Right atrium auricular region (tissue), 2 donors: ENCODE results near the gene ADARB2. TPM values are rescaled to one million over a fixed set of nuclear protein-coding genes. Genes with fewer than 3 reads are reported as not detected.

ENCODE experiments used
- DNase-seq: peaks from one replicate; pipeline ENCODE4 v3.0.0-alpha.2; 2019; ENCODE audit warnings: low spot score
- H3K27ac ChIP-seq, 2 donors: fragments of 200-600 bp; sonication (generic); 1 replicate in 1 of 2; 2 replicates in 1 of 2; pipeline ENCODE4 v1.5.1; 2016 to 2019
- H3K27me3 ChIP-seq, 2 donors: fragments of 200-600 bp; sonication (generic); one replicate each; pipeline versions ENCODE4 v1.5.1 to v1.6.0; 2017 to 2019
- H3K36me3 ChIP-seq: fragments of 200-600 bp; sonication (generic); one replicate; pipeline ENCODE4 v1.5.1; 2016
- H3K4me1 ChIP-seq, 2 donors: fragments of 200-600 bp; sonication (generic); one replicate each; pipeline versions ENCODE4 v1.5.1 to v1.6.0; 2017 to 2019
- H3K4me3 ChIP-seq, 2 donors: fragments of 200-600 bp; sonication (generic); 1 replicate in 1 of 2; 2 replicates in 1 of 2; pipeline ENCODE4 v1.5.1; 2017 to 2019; ENCODE audit warnings: mild to moderate bottlenecking in 1 of 2, moderate library complexity in 1 of 2
- H3K9me3 ChIP-seq, 2 donors: fragments of 200-600 bp; sonication (generic); one replicate each; pipeline ENCODE4 v1.5.1; 2019
- CTCF ChIP-seq, 2 donors: fragments of 200-600 bp; sonication (generic); IDR thresholded peaks; one replicate each; pipeline ENCODE4 v1.5.1; 2019; ENCODE audit warnings: antibody characterized with exemption in 2 of 2
- total RNA-seq, 2 donors: library from RNA; depleted of rRNA; stranded (reverse); fragments of >200 nt; gene quantifications; one replicate each; pipeline ENCODE4 v1.1.0, GENCODE V29; 2016

ADARB2 gene
- total RNA-seq, 2 donors from 2014 or later: 0.33 to 0.71 TPM

- Histone ChIP-seq H3K9me3 (no peaks in the 10 kb centered on the region), H3K27ac (no peak overlapping the region), H3K4me3 (no peak overlapping the region), H3K4me1 (no peaks in the 10 kb centered on the region), H3K27me3 (no peaks in the 10 kb centered on the region), H3K36me3 (no peaks in the 10 kb centered on the region)
- no peak for TF ChIP-seq CTCF (IDR thresholded peaks at IDR 0.05)
- no peak for DNase-seq
Measured at GRCh38 chr10:1559311-1559710, 178.0 kb downstream of the ADARB2 start.

GRCh38 chr10:1558906-1559305 lies 178.4 kb downstream of the ADARB2 start:
- Histone ChIP-seq H3K27me3 (no peaks in the 10 kb centered on the region), H3K27ac (no peak overlapping the region), H3K4me3 (no peak overlapping the region), H3K36me3 (no peaks in the 10 kb centered on the region), H3K9me3 (no peaks in the 10 kb centered on the region), H3K4me1 (no peaks in the 10 kb centered on the region)
- no peak for DNase-seq
- TF ChIP-seq CTCF (IDR thresholded peaks at IDR 0.05): no peak

GRCh38 chr10:1557081-1557480 lies 180.2 kb downstream of the ADARB2 start:
- H3K27me3 ChIP-seq: no peaks in the 10 kb centered on the region
- H3K4me3 ChIP-seq: no peak overlapping the region
- H3K9me3 ChIP-seq: no peaks in the 10 kb centered on the region
- no peaks in the 10 kb centered on the region for H3K4me1 ChIP-seq
- no peak overlapping the region for H3K27ac ChIP-seq
- DNase-seq: no peak
- no peaks in the 10 kb centered on the region for H3K36me3 ChIP-seq
- TF ChIP-seq CTCF (IDR thresholded peaks at IDR 0.05): no peak

- no peak for TF ChIP-seq CTCF (IDR thresholded peaks at IDR 0.05)
- H3K27ac ChIP-seq: no peak overlapping the region
- H3K9me3 ChIP-seq: no peaks in the 10 kb centered on the region
- H3K4me3 ChIP-seq: no peak overlapping the region
- no peaks in the 10 kb centered on the region for H3K27me3 ChIP-seq
- no peaks in the 10 kb centered on the region for H3K4me1 ChIP-seq
- no peaks in the 10 kb centered on the region for H3K36me3 ChIP-seq
- DNase-seq: no peak
Measured at GRCh38 chr10:1556496-1556895, 180.8 kb downstream of the ADARB2 start.

GRCh38 chr10:1553951-1554350 lies 183.4 kb downstream of the ADARB2 start:
- H3K36me3 ChIP-seq: no peaks in the 10 kb centered on the region
- no peak for DNase-seq

More at GRCh38 chr10:1553951-1554350, 183.4 kb downstream of the ADARB2 start:
- Histone ChIP-seq H3K27me3 (no peaks in the 10 kb centered on the region), H3K9me3 (no peaks in the 10 kb centered on the region), H3K4me3 (no peak overlapping the region), H3K4me1 (no peaks in the 10 kb centered on the region), H3K27ac (no peak overlapping the region)
- no peak for TF ChIP-seq CTCF (IDR thresholded peaks at IDR 0.05)
